ENCODE data around the gene PDE5A.
"Not testable (repeated sequence)": the region's sequence is repeated elsewhere in the genome, so short reads cannot be mapped to it uniquely, and the experiment has no call there.

PDE5A gene

GRCh38 chr4:119628281-119629141 is at the start of gene PDE5A:
TSS of gene PDE5A (minus strand) at chr4:119628804. CDS start at chr4:119628671, 133 bp downstream.
- DNase-seq: peak in 48 of 51 donors; percentile 9 to 77 (median 45)

GRCh38 chr4:119676101-119676500 is 47.5 kb upstream of the PDE5A start:
- no peak for DNase-seq

- no peak for DNase-seq
Measured at GRCh38 chr4:119675391-119675790, 46.8 kb upstream of the PDE5A start.

- no peak for DNase-seq
Measured at GRCh38 chr4:119672938-119673337, 44.3 kb upstream of the PDE5A start.

- no peak for DNase-seq
Measured at GRCh38 chr4:119672086-119672485, 43.5 kb upstream of the PDE5A start.

- DNase-seq: no peak
Measured at GRCh38 chr4:119671205-119671604, 42.6 kb upstream of the PDE5A start.

GRCh38 chr4:119667802-119668201 is 39.2 kb upstream of the PDE5A start:
- no peak for DNase-seq

GRCh38 chr4:119666653-119667091 is 38.1 kb upstream of the PDE5A start:
- DNase-seq: no peak

- no peak for DNase-seq
Measured at GRCh38 chr4:119665752-119666151, 37.1 kb upstream of the PDE5A start.

- no peak for DNase-seq
Measured at GRCh38 chr4:119664168-119664907, 35.7 kb upstream of the PDE5A start.

GRCh38 chr4:119663160-119663788 is 34.7 kb upstream of the PDE5A start:
- DNase-seq: no peak

GRCh38 chr4:119662612-119663011 is 34.0 kb upstream of the PDE5A start:
- not testable (repeated sequence) for DNase-seq

GRCh38 chr4:119661231-119661630 is 32.6 kb upstream of the PDE5A start:
- DNase-seq: no peak

GRCh38 chr4:119659576-119659975 is 31.0 kb upstream of the PDE5A start:
- no peak for DNase-seq

- no peak for DNase-seq
Measured at GRCh38 chr4:119657111-119657611, 28.6 kb upstream of the PDE5A start.

GRCh38 chr4:119656342-119656741 is 27.7 kb upstream of the PDE5A start:
- no peak for DNase-seq

- DNase-seq: no peak
Measured at GRCh38 chr4:119655111-119655837, 26.7 kb upstream of the PDE5A start.

GRCh38 chr4:119653990-119654389 is 25.4 kb upstream of the PDE5A start:
- DNase-seq: no peak

GRCh38 chr4:119652998-119653397 is 24.4 kb upstream of the PDE5A start:
- DNase-seq: no peak

GRCh38 chr4:119648398-119648797 is 19.8 kb upstream of the PDE5A start:
- no peak for DNase-seq

- no peak for DNase-seq
Measured at GRCh38 chr4:119647558-119647957, 19.0 kb upstream of the PDE5A start.

Data from hypothalamus (tissue), 51 donors.